Stimulated activated CD4-positive, alpha-beta T cell treated with anti-CD3 and anti-CD28 coated beads, Interleukin-12 subunit alpha, Interleukin-12 subunit beta, amount 100 ng/mL, for 24 hours (primary cell): Measurements from ENCODE around the gene MARK1.

ENCODE experiments used
- DNase-seq, 2 experiments: peaks; one replicate each; pipeline ENCODE4 v3.0.0-alpha.2; 2020; ENCODE audit warnings: low read depth in 2 of 2

The MARK1 gene

DNA sequence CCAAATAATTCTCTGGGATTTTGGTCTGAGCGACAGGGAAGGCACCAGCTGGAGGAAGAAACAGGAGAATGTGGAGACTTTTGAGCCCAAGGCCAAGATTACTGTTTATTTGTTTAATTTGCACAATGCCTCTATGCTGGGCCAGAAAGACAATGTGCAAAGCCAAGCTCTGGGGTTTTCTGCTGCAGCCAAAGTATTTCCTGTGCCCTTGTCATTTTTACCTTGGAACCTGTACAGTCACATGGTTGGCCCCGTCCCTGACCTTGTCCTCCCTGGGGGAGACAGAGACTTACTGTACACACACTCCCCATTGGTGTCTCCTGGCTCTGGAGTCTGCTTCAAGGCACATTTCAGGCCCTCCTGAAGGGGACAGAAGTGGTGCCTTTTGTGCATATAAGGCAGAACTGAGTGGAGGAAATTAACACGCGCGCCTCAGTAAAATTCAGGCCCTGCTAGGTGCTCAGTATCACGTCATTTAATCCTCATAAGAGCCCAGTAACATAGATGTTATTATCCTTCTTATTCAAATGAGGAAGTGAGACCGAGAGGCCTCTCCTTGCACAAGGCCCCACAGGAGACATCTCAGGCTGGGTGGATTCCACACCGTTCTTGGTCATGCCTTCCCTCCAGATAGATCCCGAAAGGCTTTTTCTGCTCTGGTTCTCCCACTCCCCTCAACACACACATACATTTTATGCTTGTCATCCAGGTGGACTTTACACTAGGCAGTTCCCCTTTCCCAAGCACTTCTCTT is 183.3 kb downstream of the MARK1 start:
- DNase-seq = no peak
